ENCODE data around the gene CHRNA4.

The CHRNA4 gene

GRCh38 chr20:63371291-63371865 is 10.2 kb upstream of the CHRNA4 start:
- H3K9me3 ChIP-seq (ENCODE audit: control insufficient read depth, insufficient read depth, low read length): no peaks in the 10 kb centered on the region
- TF ChIP-seq CTCF (IDR thresholded peaks at IDR 0.05; ENCODE audit: low read depth, low read length, poor library complexity, severe bottlenecking): no peak
- no peak for TF ChIP-seq EZH2phosphoT487 (IDR thresholded peaks at IDR 0.05; ENCODE audit: borderline replicate concordance, low read length)
- H3K27ac ChIP-seq (ENCODE audit: low read depth, low read length): no peak overlapping the region
- no peak overlapping the region for H3K4me3 ChIP-seq (ENCODE audit: low read length)
- H3F3A ChIP-seq (ENCODE audit: control insufficient read depth, insufficient read depth): no peaks in the 10 kb centered on the region
- no peaks in the 10 kb centered on the region for H3K36me3 ChIP-seq (ENCODE audit: control insufficient read depth, low read length)
- no peaks in the 10 kb centered on the region for H3K79me2 ChIP-seq (ENCODE audit: control insufficient read depth, low read length)
- H3K9me2 ChIP-seq (replicated peaks; ENCODE audit: control insufficient read depth, low read length): no peaks in the 10 kb centered on the region
- H3K4me2 ChIP-seq (ENCODE audit: low read length): no peak overlapping the region
- no peaks in the 10 kb centered on the region for H3K27me3 ChIP-seq (ENCODE audit: control insufficient read depth, low read length)
- H4K20me1 ChIP-seq (ENCODE audit: control insufficient read depth, insufficient read depth, low read depth, low read length): no peaks in the 10 kb centered on the region
- no peaks in the 10 kb centered on the region for H3K4me1 ChIP-seq (ENCODE audit: control insufficient read depth, low read length)

GRCh38 chr20:63370618-63371187 is 9.6 kb upstream of the CHRNA4 start:
- H3K27ac ChIP-seq (ENCODE audit: low read depth, low read length): no peak overlapping the region
- H3K9me3 ChIP-seq (ENCODE audit: control insufficient read depth, insufficient read depth, low read length): no peaks in the 10 kb centered on the region
- H3K79me2 ChIP-seq (ENCODE audit: control insufficient read depth, low read length): no peaks in the 10 kb centered on the region
- no peak overlapping the region for H3K4me2 ChIP-seq (ENCODE audit: low read length)
- no peaks in the 10 kb centered on the region for H3K9me2 ChIP-seq (replicated peaks; ENCODE audit: control insufficient read depth, low read length)
- TF ChIP-seq EZH2phosphoT487 (IDR thresholded peaks at IDR 0.05; ENCODE audit: borderline replicate concordance, low read length): no peak
- TF ChIP-seq CTCF (IDR thresholded peaks at IDR 0.05; ENCODE audit: low read depth, low read length, poor library complexity, severe bottlenecking): no peak
- no peaks in the 10 kb centered on the region for H3F3A ChIP-seq (ENCODE audit: control insufficient read depth, insufficient read depth)
- no peaks in the 10 kb centered on the region for H4K20me1 ChIP-seq (ENCODE audit: control insufficient read depth, insufficient read depth, low read depth, low read length)
- H3K36me3 ChIP-seq (ENCODE audit: control insufficient read depth, low read length): no peaks in the 10 kb centered on the region
- H3K4me1 ChIP-seq (ENCODE audit: control insufficient read depth, low read length): no peaks in the 10 kb centered on the region
- H3K27me3 ChIP-seq (ENCODE audit: control insufficient read depth, low read length): no peaks in the 10 kb centered on the region
- H3K4me3 ChIP-seq (ENCODE audit: low read length): no peak overlapping the region

GRCh38 chr20:63369724-63370617 is 8.8 kb upstream of the CHRNA4 start:
- no peaks in the 10 kb centered on the region for H3K4me1 ChIP-seq (ENCODE audit: control insufficient read depth, low read length)
- H3K9me2 ChIP-seq (replicated peaks; ENCODE audit: control insufficient read depth, low read length): no peaks in the 10 kb centered on the region
- TF ChIP-seq EZH2phosphoT487 (IDR thresholded peaks at IDR 0.05; ENCODE audit: borderline replicate concordance, low read length) (no peak), CTCF (IDR thresholded peaks at IDR 0.05; ENCODE audit: low read depth, low read length, poor library complexity, severe bottlenecking) (no peak)
- H4K20me1 ChIP-seq (ENCODE audit: control insufficient read depth, insufficient read depth, low read depth, low read length): no peaks in the 10 kb centered on the region
- no peak overlapping the region for H3K4me2 ChIP-seq (ENCODE audit: low read length)
- H3K27ac ChIP-seq (ENCODE audit: low read depth, low read length): no peak overlapping the region
- no peak overlapping the region for H3K4me3 ChIP-seq (ENCODE audit: low read length)
- H3K27me3 ChIP-seq (ENCODE audit: control insufficient read depth, low read length): no peaks in the 10 kb centered on the region
- H3K36me3 ChIP-seq (ENCODE audit: control insufficient read depth, low read length): no peaks in the 10 kb centered on the region
- H3K9me3 ChIP-seq (ENCODE audit: control insufficient read depth, insufficient read depth, low read length): no peaks in the 10 kb centered on the region
- no peaks in the 10 kb centered on the region for H3F3A ChIP-seq (ENCODE audit: control insufficient read depth, insufficient read depth)
- H3K79me2 ChIP-seq (ENCODE audit: control insufficient read depth, low read length): no peaks in the 10 kb centered on the region

Measured in DOHH2 (cell line).